GM18520 (cell line): ENCODE measurements around the gene DRAM1.
"Not testable (repeated sequence)": the region's sequence is repeated elsewhere in the genome, so short reads cannot be mapped to it uniquely, and the experiment has no call there.

ENCODE experiments used
- ATAC-seq: cut with Tn5 transposase; IDR thresholded peaks from one replicate; pipeline ENCODE4 v1.9.1; 2021; ENCODE audit not compliant: unreplicated experiment

DRAM1 gene

GRCh38 chr12:101901777-101902176, 24.4 kb downstream of the DRAM1 start:
- no peak for ATAC-seq

- ATAC-seq, result no peak
Observed at GRCh38 chr12:101902641-101903040, 25.3 kb downstream of the DRAM1 start.

- ATAC-seq, result no peak
Observed at GRCh38 chr12:101906226-101906625, 28.8 kb downstream of the DRAM1 start.

GRCh38 chr12:101908395-101908794, 31.0 kb downstream of the DRAM1 start:
- ATAC-seq, result no peak

- no peak for ATAC-seq
Observed at GRCh38 chr12:101909646-101910045, 32.3 kb downstream of the DRAM1 start.

- no peak for ATAC-seq
Observed at GRCh38 chr12:101915841-101916240, 38.5 kb downstream of the DRAM1 start.

DNA sequence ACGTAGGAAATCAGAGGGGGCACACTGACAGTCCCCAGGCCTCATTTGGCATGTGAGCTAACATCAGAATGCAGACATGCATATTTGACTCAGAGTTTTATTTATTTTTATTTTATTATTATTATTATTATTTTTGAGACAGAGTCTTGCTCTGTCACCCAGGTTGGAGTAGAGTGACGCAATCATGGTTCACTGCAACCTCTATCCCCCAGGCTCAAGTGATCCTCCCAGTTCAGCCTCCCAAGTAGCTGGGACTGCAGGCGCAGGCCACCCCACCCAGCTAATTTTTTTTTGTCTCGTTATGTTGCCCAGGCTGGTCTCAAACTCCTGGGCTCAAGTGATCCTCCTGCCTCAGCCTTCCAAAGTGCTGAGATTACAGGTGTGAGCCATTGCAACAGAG, 41.4 kb downstream of the DRAM1 start:
- ATAC-seq, result not testable (repeated sequence)

DNA sequence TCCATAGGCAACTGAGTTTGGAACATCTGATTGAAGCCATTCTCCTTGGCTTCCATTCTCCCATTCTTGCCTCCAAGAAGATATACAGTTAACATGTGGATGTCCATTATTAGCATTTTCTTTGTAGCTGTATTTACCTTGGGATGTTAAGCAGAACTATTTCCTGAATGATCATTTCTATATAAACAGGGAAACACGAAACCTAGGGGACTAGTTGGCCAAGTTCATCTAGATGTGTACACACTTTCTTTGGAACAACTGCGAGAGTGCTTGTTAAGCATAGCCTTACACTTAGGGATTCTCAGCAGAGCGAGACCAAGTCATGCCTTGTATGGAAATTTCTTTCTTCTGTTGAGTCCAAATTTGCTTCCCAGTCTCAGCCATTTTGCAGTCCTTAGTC, 42.1 kb downstream of the DRAM1 start:
- no peak for ATAC-seq

DNA sequence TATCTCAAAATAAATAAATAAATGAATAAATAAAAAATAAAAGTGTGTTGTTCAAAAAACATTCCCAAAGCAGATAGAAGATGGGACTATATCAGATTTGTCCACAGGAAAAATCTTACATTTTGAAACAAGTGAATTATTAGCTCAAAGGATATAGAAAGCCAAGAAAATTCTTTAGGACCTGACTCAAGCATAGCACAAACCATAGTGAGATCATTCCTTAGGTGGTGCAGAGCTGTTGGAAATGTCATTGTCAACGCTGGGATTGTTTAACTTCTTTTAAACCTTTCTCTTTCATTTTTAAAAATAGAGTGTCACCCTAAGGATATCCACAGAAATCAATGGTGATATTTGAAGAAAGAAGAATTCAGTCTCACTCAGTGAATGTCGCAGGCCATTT, 43.5 kb downstream of the DRAM1 start:
- no peak for ATAC-seq

- no peak for ATAC-seq
Observed at GRCh38 chr12:101923045-101923718, 45.8 kb downstream of the DRAM1 start.

DNA sequence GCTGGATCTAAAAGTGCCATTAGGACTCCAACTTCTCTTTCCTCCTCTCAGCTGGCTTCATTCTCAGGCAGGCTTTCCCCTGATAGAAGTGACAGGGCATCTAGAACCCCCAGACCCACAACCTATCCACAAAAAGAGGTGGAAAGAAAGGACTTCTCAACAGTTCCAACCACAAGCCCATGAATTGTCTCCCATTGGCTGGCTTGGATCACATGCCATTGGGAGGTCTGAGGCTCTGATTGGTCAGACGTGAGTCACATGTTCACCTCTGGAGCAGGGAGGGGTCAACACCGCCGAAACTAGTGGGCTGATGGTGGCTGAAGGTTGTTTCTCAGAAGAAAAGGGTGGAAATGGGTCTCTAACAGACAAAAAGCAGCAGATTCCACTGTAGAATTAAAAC, 47.2 kb downstream of the DRAM1 start:
- no peak for ATAC-seq

- no peak for ATAC-seq
Observed at GRCh38 chr12:101925361-101925760, 48.0 kb downstream of the DRAM1 start.

DNA sequence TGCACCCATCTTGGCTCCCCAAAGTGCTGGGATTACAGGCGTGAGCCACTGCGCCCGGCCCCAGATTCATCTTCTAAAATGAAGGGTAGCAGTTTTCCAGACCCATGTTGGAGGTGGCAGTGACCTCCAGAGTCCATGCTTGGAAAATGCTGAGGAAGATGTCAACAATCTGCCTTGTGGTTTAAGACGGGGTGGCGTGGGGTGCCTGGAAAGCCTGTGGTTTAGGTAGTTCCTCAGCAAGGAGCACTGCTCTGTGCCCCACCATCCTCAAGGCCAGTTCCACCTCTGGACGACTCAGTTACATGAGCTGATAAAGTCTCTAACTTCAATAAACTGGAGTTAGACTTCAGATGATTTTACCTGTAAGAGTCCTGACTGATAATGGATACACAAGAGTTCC, 48.6 kb downstream of the DRAM1 start:
- no peak for ATAC-seq

- no peak for ATAC-seq
Observed at GRCh38 chr12:101927036-101927435, 49.7 kb downstream of the DRAM1 start.

GRCh38 chr12:101927999-101928398, 50.6 kb downstream of the DRAM1 start:
- ATAC-seq, result no peak

DNA sequence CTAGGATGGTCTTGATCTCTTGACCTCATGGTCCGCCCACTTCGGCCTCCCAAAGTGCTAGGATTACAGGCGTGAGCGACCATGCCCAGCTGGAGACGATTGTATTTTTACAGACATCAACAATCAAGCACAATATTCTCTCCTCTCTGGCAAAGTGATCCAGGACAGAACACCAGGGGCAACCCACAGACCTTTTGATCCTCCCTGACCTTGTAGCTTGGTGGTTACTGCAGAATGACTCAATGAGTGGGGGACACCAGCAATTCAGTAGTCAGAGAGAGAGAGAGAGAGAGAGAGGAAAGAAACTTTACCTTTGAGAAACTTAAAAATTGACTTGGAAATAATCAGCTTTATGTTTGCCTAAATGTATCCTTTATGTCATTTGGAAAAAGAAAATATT, 51.2 kb downstream of the DRAM1 start:
- no peak for ATAC-seq

GRCh38 chr12:101929365-101930041, 52.1 kb downstream of the DRAM1 start:
- no peak for ATAC-seq

- peak; percentile 24 for ATAC-seq
Observed at GRCh38 chr12:101931498-101932326, 54.3 kb downstream of the DRAM1 start.

GRCh38 chr12:101933866-101934514, 56.6 kb downstream of the DRAM1 start:
- ATAC-seq, result no peak

- peak; percentile 86 for ATAC-seq
Observed at GRCh38 chr12:101935890-101936746, 58.7 kb downstream of the DRAM1 start.
